ENCODE data around the gene SLC23A3.

DNA sequence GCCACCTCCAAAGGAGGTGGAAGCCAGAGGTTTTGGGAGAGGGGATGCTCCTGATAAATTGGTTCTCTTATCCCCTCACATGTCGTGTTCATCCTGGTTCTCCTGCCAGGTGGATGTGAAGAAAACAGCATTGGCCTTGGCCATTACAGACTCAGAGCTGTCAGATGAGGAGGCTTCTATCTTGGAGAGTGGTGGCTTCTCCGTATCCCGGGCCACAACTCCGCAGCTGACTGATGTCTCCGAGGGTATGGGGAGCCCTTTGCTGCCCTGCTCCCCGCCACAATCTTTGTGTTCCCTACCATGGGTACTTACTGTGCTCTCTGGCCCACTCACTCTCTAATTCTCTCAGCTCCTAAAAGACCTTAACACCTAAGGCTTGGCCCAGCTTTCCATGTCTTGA lies 11.7 kb upstream of the SLC23A3 start:
- TF ChIP-seq POLR2A (IDR thresholded peaks at IDR 0.05): no peak
- no peak for TF ChIP-seq CTCF (IDR thresholded peaks at IDR 0.05)

All from lower leg skin (tissue), 3 donors.